NCI-H1694 treated with DMSO at 0.1 percent for 48 hours (cell line): ENCODE measurements around the gene KPNA3.
"Not testable (repeated sequence)": the region's sequence is repeated elsewhere in the genome, so short reads cannot be mapped to it uniquely, and the experiment has no call there.

ENCODE experiments used
- DNase-seq: peaks from one replicate; lab custom pipeline; 2025; lab: John Stamatoyannopoulos, UW

Gene KPNA3

GRCh38 chr13:49792550-49793324 lies at the start of gene KPNA3:
Gene KPNA3, minus strand, starts transcription at chr13:49792682. Its CDS starts 176 bp downstream, at chr13:49792506.
- peak; percentile 91 for DNase-seq

- no peak for DNase-seq
These were observed 49.5 kb upstream of the KPNA3 start for GRCh38 chr13:49841964-49842363.

- no peak for DNase-seq
These were observed 48.2 kb upstream of the KPNA3 start for GRCh38 chr13:49840675-49841074.

- DNase-seq: no peak
These were observed 47.8 kb upstream of the KPNA3 start for GRCh38 chr13:49840266-49840665.

- no peak for DNase-seq
These were observed 46.5 kb upstream of the KPNA3 start for GRCh38 chr13:49838989-49839388.

- DNase-seq: no peak
These were observed 44.0 kb upstream of the KPNA3 start for GRCh38 chr13:49836516-49836915.

GRCh38 chr13:49833402-49833801 lies 40.9 kb upstream of the KPNA3 start:
- DNase-seq: no peak

- DNase-seq: no peak
These were observed 39.0 kb upstream of the KPNA3 start for GRCh38 chr13:49831455-49831854.

- DNase-seq: no peak
These were observed 38.2 kb upstream of the KPNA3 start for GRCh38 chr13:49830721-49831120.

- DNase-seq: no peak
These were observed 37.2 kb upstream of the KPNA3 start for GRCh38 chr13:49829715-49830114.

- DNase-seq: no peak
These were observed 36.0 kb upstream of the KPNA3 start for GRCh38 chr13:49828453-49828852.

- DNase-seq: no peak
These were observed 35.4 kb upstream of the KPNA3 start for GRCh38 chr13:49827891-49828290.

- DNase-seq: no peak
These were observed 34.9 kb upstream of the KPNA3 start for GRCh38 chr13:49827336-49827735.

GRCh38 chr13:49821216-49822009 lies 28.9 kb upstream of the KPNA3 start:
- DNase-seq: no peak

GRCh38 chr13:49820591-49821215 lies 28.2 kb upstream of the KPNA3 start:
- DNase-seq: no peak

GRCh38 chr13:49816047-49816446 lies 23.6 kb upstream of the KPNA3 start:
- DNase-seq: not testable (repeated sequence)

GRCh38 chr13:49814551-49815270 lies 22.2 kb upstream of the KPNA3 start:
- no peak for DNase-seq

GRCh38 chr13:49812812-49813211 lies 20.3 kb upstream of the KPNA3 start:
- DNase-seq: no peak

GRCh38 chr13:49811527-49811908 lies 19.0 kb upstream of the KPNA3 start:
- DNase-seq: no peak

GRCh38 chr13:49810567-49811526 lies 18.4 kb upstream of the KPNA3 start:
- no peak for DNase-seq

GRCh38 chr13:49807681-49808080 lies 15.2 kb upstream of the KPNA3 start:
- no peak for DNase-seq
